Subcutaneous adipose tissue (tissue), 4 donors: ENCODE results near the gene WNT6. TPM values are rescaled to one million over a fixed set of nuclear protein-coding genes. Genes with fewer than 3 reads are reported as not detected.

ENCODE experiments used
- CTCF ChIP-seq: fragments of 450-650 bp; IDR thresholded peaks from one replicate; pipeline ENCODE4 v1.5.1; 2016; ENCODE audit warnings: low read depth, mild to moderate bottlenecking, control low read depth, antibody characterized with exemption, moderate library complexity
- total RNA-seq, 4 donors: library from RNA; depleted of rRNA; stranded (reverse); fragments of >200 nt; gene quantifications; one replicate each; pipeline ENCODE4 v1.1.0, GENCODE V29; 2016

WNT6 gene
- total RNA-seq, 4 donors from 2014 or later = 0.34 to 2.0 TPM; not detected in 2

GRCh38 chr2:218896501-218897393 lies 37.1 kb downstream of the WNT6 start:
- no peak for TF ChIP-seq CTCF

GRCh38 chr2:218897394-218898108 lies 37.9 kb downstream of the WNT6 start:
- no peak for TF ChIP-seq CTCF

DNA sequence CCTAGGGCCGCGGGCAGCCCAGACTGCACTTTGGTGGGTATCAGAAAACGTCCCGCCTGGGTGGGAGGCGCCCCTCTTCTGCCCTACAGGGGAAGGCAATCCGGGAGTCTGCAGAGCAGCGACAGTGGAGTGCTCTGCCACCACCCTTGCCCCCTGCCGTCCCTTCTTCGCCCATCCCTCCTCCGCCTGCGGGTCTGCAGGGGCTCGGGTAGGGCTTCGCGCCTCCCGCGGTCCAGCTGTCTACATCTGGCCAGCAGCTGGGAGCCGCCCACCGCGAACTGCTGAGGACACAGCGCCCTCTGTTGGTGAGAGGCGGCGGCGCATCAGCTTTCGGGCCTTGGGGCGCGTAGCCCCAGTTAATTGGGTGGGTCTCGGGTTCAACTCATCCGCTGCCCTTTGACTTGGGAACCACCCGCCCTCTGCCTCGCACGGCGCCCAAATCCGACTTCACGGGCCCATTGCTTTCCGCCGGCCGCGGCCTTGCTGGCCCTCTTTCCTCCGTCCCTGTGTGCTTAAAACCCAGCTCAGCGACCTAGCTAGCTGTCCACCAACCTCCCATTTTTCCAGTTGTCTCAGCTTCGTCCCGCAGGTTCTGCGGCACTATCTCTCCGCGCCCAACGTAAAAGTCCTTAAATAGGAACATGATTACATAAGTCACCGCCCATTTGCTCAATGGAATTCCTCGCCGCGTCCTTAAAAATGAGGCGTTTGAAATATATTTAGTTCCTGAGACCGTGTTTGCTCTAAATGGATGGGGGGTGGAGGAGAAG lies 38.7 kb downstream of the WNT6 start:
- no peak for TF ChIP-seq CTCF

GRCh38 chr2:218899147-218899546 lies 39.5 kb downstream of the WNT6 start:
- TF ChIP-seq CTCF = no peak

DNA sequence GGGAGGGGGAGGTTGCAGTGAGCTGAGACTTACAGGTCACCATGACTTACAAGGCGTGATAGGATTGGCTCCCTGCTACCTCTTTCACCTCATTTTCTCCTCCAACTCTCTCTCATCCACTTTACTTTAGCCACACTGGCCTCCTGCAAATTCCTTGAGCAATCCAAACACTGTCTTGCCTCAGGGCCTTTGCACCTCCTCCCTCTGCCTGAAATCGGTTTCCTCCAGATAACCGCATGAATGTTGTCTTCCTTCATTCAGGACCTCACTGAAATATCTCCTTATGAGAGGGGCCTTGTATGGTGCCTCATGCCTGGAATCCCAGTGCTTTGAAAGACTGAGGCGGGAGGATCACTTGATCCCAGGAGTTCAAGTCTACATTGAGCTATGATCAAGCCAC lies 42.8 kb downstream of the WNT6 start:
- TF ChIP-seq CTCF = no peak

- no peak for TF ChIP-seq CTCF
Measured at GRCh38 chr2:218904176-218904575, 44.6 kb downstream of the WNT6 start.
